HG02840 (cell line): Measurements from ENCODE around the gene ACSBG1.

Source experiments
- ATAC-seq: cut with Tn5 transposase; IDR thresholded peaks from one replicate; pipeline ENCODE4 v1.9.1; 2021; ENCODE audit warnings: mild to moderate bottlenecking, moderate library complexity, moderate number of reproducible peaks; ENCODE audit not compliant: unreplicated experiment, low FRiP score

ACSBG1 gene

GRCh38 chr15:78234515-78235040 is at the start of gene ACSBG1:
Gene ACSBG1 (minus strand): TSS chr15:78234565. CDS start chr15:78234501, 64 bp downstream.
- no peak for ATAC-seq

- ATAC-seq = no peak
Observed at GRCh38 chr15:78282324-78282723, 48.0 kb upstream of the ACSBG1 start.

GRCh38 chr15:78280319-78281072 is 46.1 kb upstream of the ACSBG1 start:
- no peak for ATAC-seq

GRCh38 chr15:78276064-78276943 is 41.9 kb upstream of the ACSBG1 start:
- ATAC-seq = no peak

- ATAC-seq = no peak
Observed at GRCh38 chr15:78274994-78275393, 40.6 kb upstream of the ACSBG1 start.

GRCh38 chr15:78272776-78273175 is 38.4 kb upstream of the ACSBG1 start:
- no peak for ATAC-seq

GRCh38 chr15:78272316-78272715 is 38.0 kb upstream of the ACSBG1 start:
- ATAC-seq = no peak

- no peak for ATAC-seq
Observed at GRCh38 chr15:78266806-78267205, 32.4 kb upstream of the ACSBG1 start.

GRCh38 chr15:78266229-78266628 is 31.9 kb upstream of the ACSBG1 start:
- no peak for ATAC-seq

GRCh38 chr15:78265752-78266224 is 31.4 kb upstream of the ACSBG1 start:
- ATAC-seq = no peak

- no peak for ATAC-seq
Observed at GRCh38 chr15:78265137-78265460, 30.7 kb upstream of the ACSBG1 start.

- no peak for ATAC-seq
Observed at GRCh38 chr15:78264304-78265136, 30.2 kb upstream of the ACSBG1 start, which contains the start of gene DNAJA4. Gene DNAJA4 (plus strand): TSS chr15:78264562. CDS start chr15:78264764, 202 bp downstream.

- ATAC-seq = no peak
Observed at GRCh38 chr15:78263907-78264303, 29.5 kb upstream of the ACSBG1 start.

- ATAC-seq = no peak
Observed at GRCh38 chr15:78263351-78263781, 29.0 kb upstream of the ACSBG1 start.

GRCh38 chr15:78261062-78261461 is 26.7 kb upstream of the ACSBG1 start:
- ATAC-seq = no peak

GRCh38 chr15:78260489-78260888 is 26.1 kb upstream of the ACSBG1 start:
- ATAC-seq = no peak

- no peak for ATAC-seq
Observed at GRCh38 chr15:78259232-78259631, 24.9 kb upstream of the ACSBG1 start.

GRCh38 chr15:78257681-78258080 is 23.3 kb upstream of the ACSBG1 start:
- no peak for ATAC-seq

- no peak for ATAC-seq
Observed at GRCh38 chr15:78256044-78256437, 21.7 kb upstream of the ACSBG1 start.

- no peak for ATAC-seq
Observed at GRCh38 chr15:78255421-78256043, 21.2 kb upstream of the ACSBG1 start.
